Stimulated activated CD4-positive, alpha-beta T cell treated with anti-CD3 and anti-CD28 coated beads, Interleukin-15, amount 100 ng/mL, for 24 hours (primary cell): ENCODE data around the gene BDKRB1.

Experiments used
- DNase-seq: peaks from one replicate; pipeline ENCODE4 v3.0.0-alpha.2; 2020

Gene BDKRB1

GRCh38 chr14:96285667-96286066, 29.7 kb downstream of the BDKRB1 start:
- DNase-seq, result no peak

GRCh38 chr14:96286251-96286650, 30.2 kb downstream of the BDKRB1 start:
- no peak for DNase-seq

- DNase-seq, result no peak
These were observed 31.8 kb downstream of the BDKRB1 start for GRCh38 chr14:96287856-96288255.

- no peak for DNase-seq
These were observed 38.2 kb downstream of the BDKRB1 start for GRCh38 chr14:96294246-96294645.

GRCh38 chr14:96297000-96297399, 41.0 kb downstream of the BDKRB1 start:
- no peak for DNase-seq

GRCh38 chr14:96297997-96298515, 42.0 kb downstream of the BDKRB1 start:
- no peak for DNase-seq

- no peak for DNase-seq
These were observed 43.4 kb downstream of the BDKRB1 start for GRCh38 chr14:96299441-96299840.

- no peak for DNase-seq
These were observed 48.0 kb downstream of the BDKRB1 start for GRCh38 chr14:96303981-96304380.

- peak; percentile 2 for DNase-seq
These were observed 48.9 kb downstream of the BDKRB1 start for GRCh38 chr14:96304956-96305355.

GRCh38 chr14:96307434-96307833, 51.4 kb downstream of the BDKRB1 start:
- no peak for DNase-seq

GRCh38 chr14:96309133-96309895, 53.3 kb downstream of the BDKRB1 start:
- DNase-seq, result no peak

GRCh38 chr14:96309896-96310330, 53.9 kb downstream of the BDKRB1 start:
- no peak for DNase-seq

- DNase-seq, result no peak
These were observed 54.9 kb downstream of the BDKRB1 start for GRCh38 chr14:96310906-96311305.
